ENCODE measurements around the gene AMHR2.
"Not testable (repeated sequence)": the region's sequence is repeated elsewhere in the genome, so short reads cannot be mapped to it uniquely, and the experiment has no call there.

DNA sequence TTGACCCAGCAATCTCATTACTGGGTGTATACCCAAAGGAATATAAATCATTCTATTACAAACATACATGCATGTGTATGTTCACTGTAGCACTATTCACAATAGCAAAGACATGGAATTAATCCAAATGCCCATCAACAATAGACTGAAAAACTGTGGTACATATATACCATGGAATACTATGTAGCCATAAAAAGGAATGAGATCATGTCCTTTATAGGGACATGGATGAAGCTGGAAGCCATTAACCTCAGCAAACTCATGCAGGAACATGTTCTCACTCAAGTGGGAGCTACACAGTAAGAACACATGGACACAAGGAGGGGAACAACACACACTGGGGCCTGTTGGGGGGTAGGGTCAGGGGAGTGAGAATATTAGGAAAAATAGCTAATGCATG is 15.9 kb downstream of the AMHR2 start:
- TF ChIP-seq CTCF (IDR thresholded peaks at IDR 0.05; ENCODE audit: low read depth, low read length); EZH2phosphoT487 (IDR thresholded peaks at IDR 0.05; ENCODE audit: low read depth): not testable (repeated sequence)

Data from OCI-LY3 (cell line).